Omental fat pad (tissue), 4 donors: ENCODE data around the gene ZNF598. TPM values are rescaled to one million over a fixed set of nuclear protein-coding genes. Genes with fewer than 3 reads are reported as not detected.

Source experiments
- ATAC-seq: fragments of 150-250 bp; one replicate; pipeline ENCODE4 v1.9.1; 2016; ENCODE audit warnings: mild to moderate bottlenecking, moderate library complexity; ENCODE audit not compliant: low FRiP score
- DNase-seq: peaks from one replicate; pipeline ENCODE4 v3.0.0-alpha.2; 2019; ENCODE audit warnings: low spot score
- CTCF ChIP-seq, 3 donors: fragments of 450-650 bp; IDR thresholded peaks; one replicate each; pipeline ENCODE4 v1.5.1; 2016 to 2017; ENCODE audit warnings: antibody characterized with exemption in 3 of 3, mild to moderate bottlenecking in 3 of 3, moderate library complexity in 2 of 3
- total RNA-seq, 4 donors: library from RNA; depleted of rRNA; stranded (reverse); fragments of >200 nt; gene quantifications; one replicate each; pipeline ENCODE4 v1.1.0, GENCODE V29; 2016

The ZNF598 gene
- total RNA-seq, 4 donors from 2014 or later = 19.1 to 49.0 (median 24.3) TPM

- no peak for TF ChIP-seq CTCF (IDR thresholded peaks at IDR 0.05)
- peak; percentile 89 for DNase-seq
- ATAC-seq = peak; percentile 74
Observed at GRCh38 chr16:1991948-1992703, 17.5 kb downstream of the ZNF598 start.

GRCh38 chr16:1991588-1991947 is 18.1 kb downstream of the ZNF598 start:
- DNase-seq (no peak), ATAC-seq (no peak)
- no peak for TF ChIP-seq CTCF (IDR thresholded peaks at IDR 0.05)

GRCh38 chr16:1991135-1991551 is 18.5 kb downstream of the ZNF598 start:
- TF ChIP-seq CTCF (IDR thresholded peaks at IDR 0.05) = no peak
- DNase-seq (no peak), ATAC-seq (no peak)

GRCh38 chr16:1990351-1991134 is 19.1 kb downstream of the ZNF598 start:
- no peak for DNase-seq
- TF ChIP-seq CTCF (IDR thresholded peaks at IDR 0.05) = no peak
- ATAC-seq = no peak

- DNase-seq (no peak), ATAC-seq (no peak)
- no peak for TF ChIP-seq CTCF (IDR thresholded peaks at IDR 0.05)
Observed at GRCh38 chr16:1990101-1990350, 19.6 kb downstream of the ZNF598 start.

GRCh38 chr16:1989209-1990100 is 20.2 kb downstream of the ZNF598 start, which contains the start of gene SYNGR3:
Gene SYNGR3 (plus strand): TSS chr16:1989970. CDS start chr16:1990103, 133 bp downstream.
- no peak for TF ChIP-seq CTCF (IDR thresholded peaks at IDR 0.05)
- no peak for DNase-seq
- ATAC-seq = no peak
